Hypothalamus (tissue), 51 donors: ENCODE data around the gene ATXN7L1.

Source experiments
- DNase-seq, 51 donors: peaks; one replicate each; lab custom pipeline; 2025; lab: John Stamatoyannopoulos, UW

ATXN7L1 gene

DNA sequence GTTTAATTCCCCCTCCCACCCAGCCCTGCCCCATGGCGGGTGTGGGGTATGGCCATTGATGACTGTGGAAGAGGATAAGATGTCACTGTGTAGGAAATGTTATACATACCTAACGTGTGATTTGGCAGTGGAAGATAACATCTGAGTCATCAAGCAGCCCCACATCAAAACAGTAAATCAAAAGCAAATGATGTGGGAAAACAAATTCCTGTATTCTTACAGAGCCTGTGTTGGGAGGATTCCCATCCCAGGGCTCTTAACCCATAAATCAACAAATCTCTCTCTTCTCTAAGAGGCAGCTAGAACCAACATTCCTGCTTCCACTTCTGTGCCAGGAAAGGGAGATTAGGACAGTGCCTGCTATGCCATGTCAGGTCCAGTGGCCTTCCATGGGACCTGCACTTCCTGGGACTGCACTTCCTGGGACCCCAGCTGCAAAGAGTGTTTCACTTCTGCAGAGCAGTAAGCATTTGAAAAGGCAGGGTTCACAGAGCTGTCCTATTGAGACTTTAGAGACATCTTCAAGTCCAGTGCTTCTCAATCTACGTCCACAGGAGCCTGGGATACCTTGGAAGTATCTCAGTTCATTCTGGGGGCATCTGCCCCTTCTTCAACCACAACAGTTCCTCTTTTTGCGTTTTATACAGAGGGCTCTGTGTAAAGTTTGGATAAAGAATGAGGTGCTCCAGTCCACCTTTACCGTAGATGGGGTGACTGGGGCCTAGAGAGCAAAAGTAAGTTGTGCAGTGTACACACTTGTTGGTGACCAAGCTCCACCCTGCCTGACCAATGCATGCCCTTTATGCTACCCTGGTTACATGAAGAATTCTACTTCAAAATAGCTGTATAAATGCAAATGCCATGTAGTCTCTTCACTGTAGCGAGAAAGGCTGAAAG, 45.7 kb downstream of the ATXN7L1 start:
- DNase-seq = no peak

DNA sequence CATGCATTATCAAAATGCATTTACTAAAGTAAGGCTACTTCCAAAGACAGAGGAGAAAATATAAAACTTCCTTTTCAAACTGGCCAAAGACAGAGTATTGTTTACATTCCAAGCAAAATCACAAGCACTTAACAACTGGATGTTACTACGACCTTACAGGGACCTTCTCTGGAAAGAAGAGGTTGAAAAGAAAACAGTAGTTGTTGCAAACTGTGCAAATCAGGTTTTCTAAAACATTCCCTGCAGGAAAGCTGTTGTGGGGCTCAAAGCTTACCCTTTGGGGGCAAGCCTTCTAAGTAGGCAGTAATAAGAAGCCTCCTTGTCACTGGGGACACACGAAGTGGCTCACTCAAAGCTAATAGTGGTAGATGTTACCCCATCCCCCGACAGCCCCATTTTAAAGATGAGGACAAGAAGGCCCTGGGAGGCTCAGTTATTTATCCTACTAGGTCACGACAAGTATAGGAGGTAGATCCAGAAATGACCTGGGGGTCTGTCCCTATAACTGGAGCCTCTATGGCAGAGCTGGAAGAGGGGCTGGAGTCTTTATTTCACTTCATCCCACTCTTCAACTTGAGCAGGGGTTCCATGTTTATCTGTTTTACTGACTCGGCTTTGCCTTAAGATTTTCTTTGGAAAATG, 46.6 kb downstream of the ATXN7L1 start:
- no peak for DNase-seq

DNA sequence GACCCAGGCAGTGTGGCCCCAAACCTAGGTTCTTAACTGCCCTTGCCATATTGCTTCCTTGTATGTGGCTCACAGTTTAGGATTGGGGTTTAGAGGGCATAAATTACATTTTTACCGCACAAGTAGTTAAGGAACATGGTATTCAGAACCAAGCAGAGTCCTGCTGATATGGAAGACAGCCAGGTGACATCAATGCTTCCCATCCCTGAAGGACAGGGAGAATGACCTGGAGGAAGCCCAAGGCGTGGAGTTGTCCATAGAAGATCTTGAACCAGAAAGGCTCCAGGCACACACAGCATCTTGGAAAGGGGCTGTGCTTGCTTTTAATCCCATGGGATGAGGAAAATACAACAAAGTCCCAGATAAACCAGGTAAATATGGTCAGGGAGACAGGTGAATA, 48.3 kb downstream of the ATXN7L1 start:
- DNase-seq = no peak

DNA sequence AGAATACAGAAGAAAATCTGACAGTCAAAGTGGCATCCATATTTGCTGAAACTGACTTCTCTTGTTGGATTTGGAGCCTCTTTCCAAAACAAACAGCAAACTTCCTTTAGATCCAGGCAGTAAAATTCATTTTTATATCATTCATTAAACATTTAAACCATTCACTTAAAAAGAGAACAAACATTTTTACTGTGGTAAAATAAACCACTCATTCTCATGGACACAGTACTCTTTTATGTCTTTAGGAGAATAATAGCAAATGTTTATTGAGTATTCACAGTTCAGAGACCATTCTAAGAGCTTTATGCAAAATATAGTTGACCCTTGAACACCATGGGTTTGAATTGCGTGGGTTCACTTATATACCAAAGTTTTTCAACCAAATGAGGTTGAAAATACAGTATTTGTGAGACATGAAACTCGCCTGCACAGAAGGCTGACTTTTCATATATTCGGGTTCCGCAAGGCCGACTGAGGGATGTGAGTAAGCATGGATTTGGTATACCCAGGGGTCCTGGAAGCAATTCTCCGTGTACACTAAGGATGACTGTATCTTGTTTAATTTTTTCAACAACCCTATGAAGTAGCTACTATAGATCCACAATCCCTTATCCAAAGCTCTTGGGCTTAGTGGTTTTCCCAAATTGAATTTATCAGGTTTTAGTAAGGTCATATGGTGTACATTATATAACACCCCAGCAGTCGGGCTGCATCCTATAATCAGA, 49.1 kb downstream of the ATXN7L1 start:
- DNase-seq = no peak

DNA sequence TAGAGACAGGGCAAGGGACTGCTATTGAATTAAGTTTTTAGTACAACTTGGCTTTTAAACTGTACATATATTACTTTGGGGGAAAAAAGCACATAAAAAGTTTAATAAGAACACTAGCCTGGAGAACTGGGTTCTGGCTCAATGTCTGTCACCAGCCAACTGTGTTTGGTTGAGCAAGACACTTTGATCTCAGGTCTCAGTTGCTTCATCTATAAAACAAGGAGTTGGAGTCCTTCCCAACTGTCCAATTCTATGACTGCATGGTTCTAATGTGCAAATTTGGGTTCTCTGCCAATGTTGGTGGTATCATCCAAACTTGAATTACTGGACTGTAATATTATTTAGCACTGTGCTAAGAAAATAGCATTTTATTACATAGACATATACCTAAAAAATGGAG, 50.3 kb downstream of the ATXN7L1 start:
- no peak for DNase-seq

DNA sequence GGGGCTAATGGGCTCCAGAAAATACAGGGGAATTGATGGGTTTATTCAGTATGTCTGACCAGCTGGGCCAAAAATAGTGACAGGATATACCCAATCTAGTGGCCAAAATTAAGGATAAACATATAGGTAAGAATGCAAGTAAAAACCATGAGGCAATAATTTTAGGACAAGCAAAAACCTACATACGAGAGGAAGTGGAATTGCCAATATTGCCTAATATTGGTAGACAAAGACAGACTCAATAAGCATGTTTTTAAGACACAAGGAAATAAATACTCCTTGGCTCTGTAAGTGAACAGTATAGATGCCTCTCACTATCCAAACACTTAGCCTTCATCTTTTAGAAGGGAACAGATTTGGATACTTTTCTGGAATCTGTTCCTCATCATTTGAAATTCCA, 51.0 kb downstream of the ATXN7L1 start:
- DNase-seq = no peak

DNA sequence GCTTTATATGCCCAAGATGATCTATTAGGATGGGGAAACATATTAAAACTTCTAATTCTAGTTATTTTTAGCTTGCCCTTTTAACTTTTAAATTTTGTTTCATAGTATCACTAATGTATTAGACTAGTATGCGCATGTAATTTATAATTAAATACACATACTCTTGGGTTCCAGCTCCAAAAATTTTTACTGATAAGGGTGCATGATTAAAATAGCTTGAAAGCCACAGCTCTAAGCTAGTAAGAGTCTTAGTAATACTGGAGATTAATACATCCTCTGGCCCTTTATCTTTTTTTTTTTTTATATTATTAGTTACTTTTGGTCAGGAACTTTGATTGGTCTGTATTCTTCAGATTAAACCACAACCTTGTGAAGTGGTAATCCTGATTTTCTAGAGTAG, 53.6 kb downstream of the ATXN7L1 start:
- no peak for DNase-seq

DNA sequence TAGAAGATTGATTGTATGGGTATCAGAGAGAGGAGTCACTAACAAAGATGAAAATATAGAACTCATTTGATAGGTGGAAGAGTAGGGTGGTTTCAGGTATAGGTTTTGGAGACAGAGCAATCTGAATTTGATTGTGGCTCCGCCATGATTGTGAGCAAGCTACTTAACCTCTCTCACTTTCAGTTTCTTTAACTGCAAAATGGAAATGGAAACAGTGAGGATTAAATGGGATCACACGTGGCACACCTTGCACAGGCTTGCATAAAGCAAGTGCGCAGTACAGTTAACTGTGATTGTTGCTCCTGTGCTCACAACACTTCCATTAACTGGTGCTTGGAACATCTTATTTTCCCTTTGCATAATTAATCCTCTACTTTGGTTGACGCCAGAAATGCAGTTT, 54.9 kb downstream of the ATXN7L1 start:
- DNase-seq = no peak

DNA sequence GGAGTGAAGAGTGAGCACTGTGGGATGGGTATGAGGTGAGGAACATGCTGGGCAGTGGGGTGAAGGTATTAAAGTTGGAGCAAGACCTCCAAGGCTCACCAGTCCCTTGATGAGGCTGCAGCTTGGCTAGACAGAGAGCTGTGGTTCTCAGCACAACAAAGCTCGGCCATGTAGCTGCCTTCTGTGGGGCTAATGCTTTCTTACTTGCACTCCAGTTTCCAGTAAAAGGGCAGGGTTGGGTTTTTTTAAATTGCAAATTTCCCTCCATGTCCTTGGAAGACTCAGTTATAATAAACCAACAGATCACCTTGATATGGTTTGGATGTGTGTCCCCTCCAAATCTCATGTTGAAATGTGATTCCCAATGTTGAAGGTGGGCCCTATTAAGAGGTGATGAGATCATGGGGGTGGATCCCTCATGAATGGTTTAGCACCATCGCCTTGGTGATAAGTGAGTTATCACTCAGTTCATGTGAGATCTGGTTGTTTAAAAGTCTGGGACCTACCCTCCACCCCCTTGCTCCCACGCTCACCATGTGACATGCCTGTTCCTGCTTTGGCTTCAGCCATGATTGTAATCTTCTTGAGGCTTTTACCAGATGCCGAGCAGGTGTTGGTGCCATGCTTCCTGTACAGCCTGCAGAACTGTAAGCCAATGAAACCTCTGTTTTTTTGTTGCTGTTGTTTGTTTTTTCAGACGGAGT, 55.9 kb downstream of the ATXN7L1 start:
- no peak for DNase-seq

DNA sequence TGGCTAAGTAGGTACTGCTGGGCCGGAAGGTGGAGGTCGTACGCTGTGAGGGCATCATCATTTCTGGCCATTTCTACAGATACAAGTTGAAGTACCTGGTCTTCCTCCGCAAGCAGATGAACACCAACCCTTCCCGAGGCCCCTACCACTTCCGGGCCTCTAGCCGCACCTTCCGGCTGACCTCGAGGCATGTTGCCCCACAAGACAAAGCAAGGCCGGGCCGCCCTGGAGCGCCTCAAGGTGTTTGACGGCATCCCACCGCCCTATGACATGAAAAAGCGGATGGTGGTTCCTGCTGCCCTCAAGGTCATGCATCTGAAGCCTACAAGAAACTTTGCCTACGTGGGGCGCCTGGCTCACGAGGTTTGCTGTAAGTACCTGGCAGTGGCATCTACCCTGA, 56.8 kb downstream of the ATXN7L1 start:
- DNase-seq = no peak

DNA sequence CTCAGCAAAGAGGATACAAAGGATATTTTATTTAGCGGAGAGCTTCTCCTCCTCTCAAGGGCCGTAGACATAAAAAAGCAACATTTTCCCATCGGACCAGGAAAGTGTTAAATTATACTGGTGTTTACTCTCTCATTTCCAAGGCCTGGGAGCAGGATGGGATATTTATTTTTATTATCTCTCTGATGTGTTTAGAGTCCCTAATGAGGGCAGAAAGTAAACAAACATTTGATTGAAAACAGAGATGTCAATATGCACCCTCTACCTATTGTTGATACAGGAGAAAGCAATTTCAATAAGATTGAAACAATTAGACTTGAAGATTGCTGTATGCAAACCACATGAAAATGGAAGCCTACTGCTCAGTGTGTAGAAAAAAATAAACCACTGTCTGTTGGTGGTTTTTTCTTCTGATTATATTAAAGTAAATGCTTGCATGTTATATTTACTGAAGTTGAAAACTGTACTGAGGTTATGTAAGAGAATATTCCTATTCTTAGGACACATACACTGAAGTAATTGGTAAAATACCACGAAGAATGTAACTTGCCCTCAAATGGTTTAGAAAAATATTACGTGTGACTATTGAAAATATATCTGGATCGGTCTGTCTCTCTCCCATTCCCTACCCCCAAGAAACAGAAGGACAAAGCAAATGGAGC, 59.3 kb downstream of the ATXN7L1 start:
- DNase-seq = no peak

DNA sequence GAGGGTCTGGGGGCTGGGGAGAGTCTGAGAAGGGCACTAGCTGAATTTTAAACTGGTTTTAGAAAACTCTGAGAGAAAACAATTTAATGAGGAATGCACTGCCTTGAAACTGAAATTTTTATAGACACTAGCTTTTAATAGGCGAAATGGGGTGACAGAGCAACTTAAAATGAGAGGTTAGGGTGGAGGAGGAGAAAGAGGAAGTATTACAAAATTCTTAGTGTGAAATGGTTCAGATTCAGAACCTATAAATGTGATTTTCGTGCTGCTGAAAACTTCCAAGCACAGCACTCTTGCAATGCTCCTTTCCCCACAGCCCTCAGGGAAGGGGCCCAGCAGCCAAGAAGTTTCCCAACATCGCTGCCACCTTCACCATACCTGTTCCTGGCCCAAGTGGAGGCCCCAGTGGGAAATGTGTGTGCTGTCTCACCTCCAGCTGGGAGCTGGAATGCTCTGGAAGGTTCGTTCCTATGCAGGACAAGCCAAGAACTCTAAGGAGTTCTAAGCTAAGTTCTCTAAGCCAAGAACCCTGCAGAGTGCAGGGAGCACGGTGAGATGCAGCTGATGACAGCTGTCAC, 60.0 kb downstream of the ATXN7L1 start:
- no peak for DNase-seq

DNA sequence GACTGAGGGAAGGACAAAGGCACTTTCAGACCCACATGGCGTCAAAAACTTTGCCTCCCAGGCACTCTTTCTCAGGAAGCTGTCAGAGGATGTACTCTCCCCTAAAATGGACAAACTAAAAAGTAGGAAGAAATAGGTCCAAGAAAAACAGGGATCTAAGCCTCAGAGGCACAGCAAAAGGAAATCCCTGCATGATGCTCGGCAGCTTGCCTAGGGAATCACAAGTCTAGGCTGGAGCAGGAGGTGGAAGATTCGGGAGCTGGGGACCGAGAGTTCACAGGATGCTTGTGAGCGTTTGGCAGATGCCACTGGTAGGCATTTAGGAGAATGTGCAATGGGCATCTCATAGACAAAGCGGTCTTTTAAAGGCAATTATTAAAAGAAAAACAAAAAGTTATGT, 60.8 kb downstream of the ATXN7L1 start:
- DNase-seq = no peak

DNA sequence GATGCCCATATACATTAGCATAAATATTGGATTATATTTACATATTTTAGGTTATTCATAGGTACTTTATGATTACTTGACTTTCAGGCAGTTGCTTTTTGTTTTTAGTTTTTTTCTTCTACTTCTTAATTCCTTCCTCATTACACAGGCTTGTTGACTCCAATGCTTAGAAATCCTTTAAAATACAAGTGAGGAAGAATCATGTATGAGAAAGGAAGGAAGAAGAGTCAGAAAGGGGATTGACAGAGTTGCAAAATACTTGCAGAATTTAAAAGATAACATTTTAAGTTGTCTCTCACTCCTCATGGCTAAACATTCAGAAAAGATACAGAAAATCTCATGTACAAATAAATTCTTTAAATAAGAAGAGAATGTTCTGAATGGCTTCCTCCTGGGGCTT, 61.9 kb downstream of the ATXN7L1 start:
- DNase-seq = no peak

DNA sequence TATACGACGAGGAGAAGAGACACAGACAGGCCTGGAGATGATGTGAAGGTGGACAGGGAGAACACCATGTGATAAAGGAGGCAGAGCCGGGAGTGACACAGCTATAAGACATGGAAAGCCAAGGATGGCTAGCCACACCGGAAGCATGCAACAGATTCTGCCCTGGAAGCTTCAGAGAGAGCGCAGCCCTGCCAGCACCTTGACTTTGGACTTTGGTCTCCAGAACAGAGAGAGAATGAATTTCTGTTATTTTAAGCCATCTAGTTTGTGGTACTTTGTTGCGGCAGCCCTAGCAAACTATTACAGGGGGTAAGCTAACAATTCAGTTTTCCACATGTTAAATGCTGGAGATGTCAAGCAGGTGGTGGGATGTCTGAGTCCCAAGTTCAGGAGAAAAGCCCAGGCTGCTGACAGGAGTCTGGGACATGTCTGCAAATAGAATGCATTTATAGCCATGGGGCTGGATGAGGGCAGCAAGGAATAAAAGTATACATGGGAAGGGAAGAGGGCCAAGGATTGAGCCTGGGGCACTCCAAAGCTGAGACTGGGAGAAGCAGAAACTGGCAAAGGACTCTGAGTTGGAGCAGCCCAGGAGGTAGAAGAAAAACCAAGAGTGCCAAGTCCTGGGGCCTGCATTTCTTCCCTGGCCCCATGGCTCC, 65.1 kb downstream of the ATXN7L1 start:
- no peak for DNase-seq

DNA sequence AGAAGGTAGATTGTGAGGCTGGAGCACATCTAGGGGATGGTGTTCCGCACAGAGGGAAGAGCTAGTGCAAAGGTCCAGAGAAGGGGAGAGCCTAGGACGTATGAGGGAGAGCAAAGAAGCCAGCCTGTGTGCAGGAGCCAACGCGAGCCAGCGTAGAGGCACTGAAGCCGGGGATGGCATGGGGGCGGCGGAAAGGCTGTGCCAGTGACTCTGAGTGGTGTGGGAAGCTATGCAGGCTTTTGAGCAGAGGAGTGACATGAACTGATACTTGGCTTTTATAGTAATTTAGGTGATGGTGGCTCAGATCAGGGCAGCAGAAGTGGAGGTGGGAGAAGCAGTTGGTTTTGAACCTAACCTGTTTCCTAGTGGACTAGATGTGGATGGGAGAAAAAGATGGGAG, 65.8 kb downstream of the ATXN7L1 start:
- DNase-seq = peak in 1 of 51 donors; percentile 18

DNA sequence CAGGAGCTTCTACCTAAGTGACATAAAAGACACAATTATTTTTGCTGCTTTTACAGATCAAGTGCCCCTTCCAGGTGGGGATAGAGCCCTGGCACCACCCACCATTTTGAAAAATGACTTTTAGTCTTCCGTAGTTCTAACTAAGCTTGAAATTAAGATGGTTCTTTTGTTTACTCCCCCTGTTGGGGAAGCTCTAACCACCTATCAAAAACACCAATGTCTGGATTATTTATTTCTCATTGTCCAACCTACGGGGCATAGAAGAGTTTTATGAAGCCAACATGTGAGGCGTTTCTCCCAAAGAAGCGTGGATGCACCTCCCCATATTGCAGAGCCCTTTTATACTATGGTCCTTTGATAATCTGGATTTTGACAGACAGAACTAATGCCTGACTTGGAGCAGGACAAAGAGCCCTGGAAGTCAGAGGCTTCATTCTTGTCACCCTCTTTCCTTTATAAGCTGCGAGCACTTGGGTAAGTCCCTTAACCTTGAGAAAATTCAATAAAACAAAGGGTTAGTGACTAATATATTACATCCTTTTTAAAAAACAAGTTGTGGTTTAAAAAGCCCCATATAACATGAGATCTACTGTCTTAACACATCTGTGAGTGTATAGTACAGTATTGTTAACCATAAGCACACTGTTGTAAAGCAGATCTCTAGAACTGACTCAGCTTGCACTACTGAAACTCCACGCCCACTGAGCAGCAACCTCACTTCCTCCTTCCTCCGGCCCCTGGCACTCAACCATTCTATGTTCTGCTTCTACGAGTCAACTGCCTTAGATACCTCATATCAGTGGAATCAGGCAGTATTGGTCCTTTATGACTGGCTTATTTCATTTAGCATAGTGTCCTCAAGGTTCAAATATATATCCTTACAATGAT, 67.5 kb downstream of the ATXN7L1 start:
- no peak for DNase-seq

DNA sequence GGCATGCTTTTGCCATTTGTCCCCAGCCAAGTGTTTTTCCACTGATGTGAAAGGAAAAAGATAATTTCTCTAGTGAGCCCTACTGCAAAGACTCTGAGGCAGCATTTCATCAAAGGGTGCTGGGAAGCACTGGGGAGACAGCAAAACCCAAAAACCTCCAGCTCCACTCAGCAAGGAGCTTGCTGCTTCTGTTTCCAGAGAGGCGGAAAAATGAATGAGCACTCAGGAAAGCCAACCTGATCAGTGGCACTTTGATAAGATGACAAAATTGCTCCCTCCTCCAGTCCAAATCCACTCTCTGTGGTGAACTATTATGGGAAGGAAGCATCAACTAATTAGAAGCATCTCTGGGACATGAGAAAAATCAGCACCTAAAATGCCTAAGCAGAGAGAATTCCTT, 68.2 kb downstream of the ATXN7L1 start:
- DNase-seq = peak in 1 of 51 donors; percentile 4

DNA sequence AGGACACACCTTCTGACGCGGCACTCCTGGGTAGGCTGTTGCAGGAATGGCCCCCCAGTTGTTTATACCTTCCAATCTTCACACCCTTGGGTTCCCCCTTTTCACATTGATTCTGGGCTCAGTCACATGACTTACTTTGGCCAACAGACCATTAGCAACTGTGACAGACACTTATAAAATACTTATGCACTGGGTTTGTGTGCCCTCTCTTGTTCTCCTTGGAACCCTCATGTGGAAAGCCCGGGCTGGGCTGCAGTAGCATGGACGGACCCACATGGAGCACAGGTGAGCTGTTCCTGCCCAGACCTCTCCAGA, 69.0 kb downstream of the ATXN7L1 start:
- DNase-seq = no peak
